Cardiac fibroblast (primary cell): ENCODE data around the gene CSNK1E.
A peak's percentile ranks its signal among the peaks of the same experiment; 100 is the strongest.

Experiments
- DNase-seq, 2 donors: peaks; one replicate each; pipeline versions ENCODE4 v3.0.0 to v3.0.0-alpha.2; 2010; ENCODE audit warnings: low read depth in 2 of 2
- H3K4me3 ChIP-seq, 2 donors: replicated peaks in 1 of 2; 1 replicate in 1 of 2; 2 replicates in 1 of 2; pipeline ENCODE4 v1.5.1; 2011; ENCODE audit warnings: low read depth in 2 of 2, low read length in 2 of 2, mild to moderate bottlenecking in 2 of 2, moderate library complexity in 1 of 2
- TF ChIP-seq, protein P1 (sequence below): IDR thresholded peaks from one replicate; pipeline ENCODE4 v1.5.1; 2011; ENCODE audit warnings: low read depth, mild to moderate bottlenecking, low read length, inconsistent platforms

Gene CSNK1E

DNA sequence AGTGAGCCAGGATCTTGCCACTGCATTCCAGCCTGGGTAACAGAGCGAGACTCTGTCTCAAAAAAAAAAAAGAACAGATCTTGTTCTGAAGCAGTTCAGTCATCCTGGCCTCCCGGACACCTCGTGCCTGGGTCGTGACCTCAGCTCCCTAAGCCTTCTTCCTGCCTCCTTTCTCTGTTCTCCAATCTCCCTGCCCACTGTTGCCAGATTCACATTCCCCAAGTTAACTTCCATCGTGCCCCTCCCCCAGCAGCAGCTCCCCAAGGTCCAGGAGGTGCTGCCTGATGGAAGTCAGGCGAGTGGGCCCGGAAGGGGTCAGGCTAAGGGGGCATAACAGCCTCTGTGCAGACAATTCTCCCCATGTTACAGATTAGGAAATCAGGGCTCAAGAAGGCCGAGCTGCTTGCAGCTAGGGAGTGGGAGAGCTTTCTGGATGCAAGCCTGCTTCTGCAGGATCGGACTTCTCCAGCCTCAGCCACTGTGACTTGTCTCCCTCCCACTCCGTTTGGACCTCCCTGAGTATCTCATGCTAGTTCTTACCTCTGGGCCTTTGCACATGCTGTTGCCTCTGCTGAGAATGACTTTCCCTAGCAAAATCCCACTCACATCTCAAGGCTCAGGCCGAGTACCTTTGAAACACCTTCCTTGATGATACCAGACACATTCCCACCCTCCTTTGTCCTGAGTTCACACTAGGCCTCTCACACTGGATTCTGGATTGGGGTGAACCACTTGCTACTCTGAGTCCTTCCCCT, 30.1 kb downstream of the CSNK1E start:
- H3K4me3 ChIP-seq: no peak overlapping the region

DNA sequence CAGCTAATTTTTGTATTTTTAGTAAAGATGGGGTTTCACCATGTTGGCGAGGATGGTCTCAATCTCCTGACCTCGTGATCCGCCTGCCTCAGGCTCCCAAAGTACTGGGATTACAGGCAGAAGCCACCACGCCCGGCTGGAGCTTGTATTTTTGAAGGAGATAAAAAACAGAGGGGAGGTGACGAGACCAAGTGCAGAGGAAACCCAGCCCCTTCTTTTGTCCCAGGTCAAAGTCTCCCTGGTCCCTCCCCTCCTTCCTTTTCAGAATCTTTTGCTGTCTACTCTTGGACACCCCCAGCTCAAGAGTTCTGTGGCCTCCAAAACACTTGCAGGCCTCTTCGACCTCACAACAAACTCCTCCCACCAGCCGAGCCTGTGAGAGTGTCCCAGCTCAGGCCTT, 32.2 kb downstream of the CSNK1E start:
- no peak overlapping the region for H3K4me3 ChIP-seq
- TF ChIP-seq, protein P1, sequence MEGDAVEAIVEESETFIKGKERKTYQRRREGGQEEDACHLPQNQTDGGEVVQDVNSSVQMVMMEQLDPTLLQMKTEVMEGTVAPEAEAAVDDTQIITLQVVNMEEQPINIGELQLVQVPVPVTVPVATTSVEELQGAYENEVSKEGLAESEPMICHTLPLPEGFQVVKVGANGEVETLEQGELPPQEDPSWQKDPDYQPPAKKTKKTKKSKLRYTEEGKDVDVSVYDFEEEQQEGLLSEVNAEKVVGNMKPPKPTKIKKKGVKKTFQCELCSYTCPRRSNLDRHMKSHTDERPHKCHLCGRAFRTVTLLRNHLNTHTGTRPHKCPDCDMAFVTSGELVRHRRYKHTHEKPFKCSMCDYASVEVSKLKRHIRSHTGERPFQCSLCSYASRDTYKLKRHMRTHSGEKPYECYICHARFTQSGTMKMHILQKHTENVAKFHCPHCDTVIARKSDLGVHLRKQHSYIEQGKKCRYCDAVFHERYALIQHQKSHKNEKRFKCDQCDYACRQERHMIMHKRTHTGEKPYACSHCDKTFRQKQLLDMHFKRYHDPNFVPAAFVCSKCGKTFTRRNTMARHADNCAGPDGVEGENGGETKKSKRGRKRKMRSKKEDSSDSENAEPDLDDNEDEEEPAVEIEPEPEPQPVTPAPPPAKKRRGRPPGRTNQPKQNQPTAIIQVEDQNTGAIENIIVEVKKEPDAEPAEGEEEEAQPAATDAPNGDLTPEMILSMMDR: no peak
- no peak for DNase-seq

More for the DNA sequence above, 30.1 kb downstream of the CSNK1E start:
- DNase-seq: no peak
- TF ChIP-seq, protein P1: no peak

DNA sequence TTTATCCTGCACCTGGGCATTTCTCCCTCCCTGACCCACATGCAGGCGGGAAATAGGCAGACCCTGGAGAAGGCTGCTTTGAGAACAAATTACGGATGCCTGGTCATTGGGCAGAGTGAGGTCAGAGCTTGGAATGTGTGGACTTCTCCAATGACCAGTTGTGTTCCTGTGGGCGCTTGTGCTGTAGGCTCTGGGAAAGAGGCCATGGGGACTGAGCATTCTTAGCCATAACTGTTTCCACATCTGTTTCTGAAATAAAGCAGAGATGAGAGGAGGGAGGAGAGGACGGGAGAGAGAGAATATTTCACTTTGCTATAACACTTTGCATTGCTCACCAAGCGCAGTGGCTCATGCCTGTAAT, 33.2 kb downstream of the CSNK1E start:
- TF ChIP-seq, protein P1: no peak
- no peak overlapping the region for H3K4me3 ChIP-seq
- DNase-seq: peak; percentile 90 to 91

DNA sequence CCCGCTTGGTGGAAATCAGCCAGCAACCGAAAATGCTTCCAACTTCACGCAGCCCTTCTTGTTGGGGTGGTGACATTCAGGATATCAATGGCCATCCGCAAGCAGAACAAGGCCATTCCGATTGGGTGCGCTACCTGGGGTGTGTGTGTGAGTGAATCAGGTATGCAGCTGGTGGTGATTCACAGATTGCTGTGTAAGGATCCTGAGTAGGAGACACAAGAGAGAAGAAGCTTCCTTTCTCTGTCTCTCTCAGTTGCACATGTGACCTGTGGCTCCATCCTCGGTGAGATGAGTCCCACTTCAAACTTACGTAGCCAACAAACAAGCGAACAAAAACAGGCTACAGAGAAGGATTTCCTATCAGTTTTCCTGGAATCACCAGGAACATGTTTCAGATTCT, 34.8 kb downstream of the CSNK1E start:
- TF ChIP-seq, protein P1: no peak
- DNase-seq: peak in 1 of 2 donors; percentile 52
- no peak overlapping the region for H3K4me3 ChIP-seq

DNA sequence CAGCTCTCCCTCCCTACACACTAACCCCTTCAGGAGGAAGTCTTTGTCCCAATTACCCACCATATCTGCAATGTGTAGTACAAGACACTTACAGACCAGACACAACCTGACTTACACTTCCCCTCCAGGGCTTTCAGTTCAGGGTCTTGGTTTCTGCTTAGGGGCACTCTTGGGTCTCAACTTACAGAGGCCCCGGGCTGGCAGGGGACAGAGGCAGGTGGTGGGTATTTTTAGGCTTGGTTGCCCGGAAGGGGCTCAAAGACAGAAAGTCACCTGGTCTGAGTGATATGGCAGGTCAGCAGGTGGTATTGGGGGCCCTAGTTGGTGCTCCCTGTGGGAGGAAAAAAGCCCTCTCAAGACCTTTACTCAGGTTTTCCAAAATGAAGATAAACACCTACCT, 41.1 kb downstream of the CSNK1E start:
- no peak for DNase-seq
- TF ChIP-seq, protein P1: no peak
- no peak overlapping the region for H3K4me3 ChIP-seq

DNA sequence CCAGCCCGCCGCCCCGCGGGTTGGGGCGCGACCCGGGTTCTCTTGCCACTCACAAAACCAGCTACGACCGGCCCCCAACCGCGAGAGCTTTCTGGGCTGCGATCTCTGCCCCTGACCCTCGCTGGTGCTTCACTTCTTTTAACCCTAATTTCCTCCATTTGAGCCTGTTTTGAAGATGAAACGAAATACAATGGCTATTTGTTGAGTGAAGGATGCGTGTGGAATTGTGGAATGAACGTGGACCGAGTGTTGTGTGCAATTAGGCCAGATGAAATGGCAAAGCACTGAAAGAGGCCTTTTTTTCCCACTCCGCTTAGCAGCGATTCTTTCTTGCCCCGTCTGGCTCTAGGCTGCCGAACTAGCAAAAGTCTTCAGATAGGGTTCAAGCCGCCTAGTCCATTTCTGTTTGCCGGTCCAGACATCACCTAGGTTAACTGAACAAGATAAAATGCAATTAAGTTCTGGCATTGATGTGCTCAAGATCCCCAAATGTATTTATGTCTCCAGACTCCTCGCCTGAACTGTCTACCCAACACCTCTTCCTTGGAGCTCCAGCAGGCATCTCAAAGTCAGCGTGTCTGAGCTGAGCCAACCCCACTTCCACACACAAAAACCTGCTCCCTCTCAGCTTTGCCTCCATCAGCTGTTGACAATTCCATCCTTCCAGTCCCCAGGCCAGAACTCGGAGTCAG, 44.0 kb downstream of the CSNK1E start:
- H3K4me3 ChIP-seq: peak overlapping the region; percentile 51 to 54
- DNase-seq: peak; percentile 27 to 43
- TF ChIP-seq, protein P1: no peak
